ENCODE results near the gene PSMD7. TPM values are rescaled to one million over a fixed set of nuclear protein-coding genes. Genes with fewer than 3 reads are reported as not detected.

Gene PSMD7
- total and polyA plus RNA-seq, 2 of the 13 experiments (the other 11 are each of a cell fraction or from before 2014, with no cell fraction given), result 105 to 224 TPM

DNA sequence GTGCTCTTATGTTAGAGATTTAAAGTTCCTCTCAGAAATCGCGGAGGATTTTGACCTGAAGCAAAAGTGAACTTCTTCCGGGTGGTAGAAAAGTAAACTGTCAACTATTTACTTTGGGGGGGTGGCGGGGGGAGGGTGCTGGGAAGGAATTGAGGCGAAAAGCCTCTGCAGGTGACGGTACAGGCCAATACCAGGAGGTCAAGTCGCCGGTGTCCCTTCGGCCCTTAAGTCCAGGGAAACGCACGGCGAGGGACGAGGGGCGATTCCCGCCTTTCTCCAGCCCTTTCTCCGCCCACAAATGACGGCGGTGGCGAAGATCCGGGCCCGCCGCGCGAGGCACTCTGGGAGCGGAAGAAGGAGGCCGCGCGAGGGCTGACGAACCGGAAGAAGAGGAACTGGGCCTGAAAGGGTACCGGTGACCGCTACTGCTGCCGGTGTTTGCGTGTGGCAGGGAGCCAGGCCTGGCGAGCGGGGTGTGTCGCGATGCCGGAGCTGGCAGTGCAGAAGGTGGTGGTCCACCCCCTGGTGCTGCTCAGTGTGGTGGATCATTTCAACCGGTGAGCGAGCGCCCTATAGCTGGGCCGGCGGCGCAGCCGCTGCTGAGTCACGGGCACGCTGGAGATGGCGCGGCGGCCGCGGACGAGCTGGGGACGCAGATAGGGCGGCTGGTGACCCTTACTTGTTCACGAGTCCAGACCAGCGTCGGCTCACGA, at the start of gene PSMD7 (continued):
- TF ChIP-seq, protein P1, sequence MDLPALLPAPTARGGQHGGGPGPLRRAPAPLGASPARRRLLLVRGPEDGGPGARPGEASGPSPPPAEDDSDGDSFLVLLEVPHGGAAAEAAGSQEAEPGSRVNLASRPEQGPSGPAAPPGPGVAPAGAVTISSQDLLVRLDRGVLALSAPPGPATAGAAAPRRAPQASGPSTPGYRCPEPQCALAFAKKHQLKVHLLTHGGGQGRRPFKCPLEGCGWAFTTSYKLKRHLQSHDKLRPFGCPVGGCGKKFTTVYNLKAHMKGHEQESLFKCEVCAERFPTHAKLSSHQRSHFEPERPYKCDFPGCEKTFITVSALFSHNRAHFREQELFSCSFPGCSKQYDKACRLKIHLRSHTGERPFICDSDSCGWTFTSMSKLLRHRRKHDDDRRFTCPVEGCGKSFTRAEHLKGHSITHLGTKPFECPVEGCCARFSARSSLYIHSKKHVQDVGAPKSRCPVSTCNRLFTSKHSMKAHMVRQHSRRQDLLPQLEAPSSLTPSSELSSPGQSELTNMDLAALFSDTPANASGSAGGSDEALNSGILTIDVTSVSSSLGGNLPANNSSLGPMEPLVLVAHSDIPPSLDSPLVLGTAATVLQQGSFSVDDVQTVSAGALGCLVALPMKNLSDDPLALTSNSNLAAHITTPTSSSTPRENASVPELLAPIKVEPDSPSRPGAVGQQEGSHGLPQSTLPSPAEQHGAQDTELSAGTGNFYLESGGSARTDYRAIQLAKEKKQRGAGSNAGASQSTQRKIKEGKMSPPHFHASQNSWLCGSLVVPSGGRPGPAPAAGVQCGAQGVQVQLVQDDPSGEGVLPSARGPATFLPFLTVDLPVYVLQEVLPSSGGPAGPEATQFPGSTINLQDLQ (CRISPR knock-in tag; IDR thresholded peaks at IDR 0.05), result peak; percentile 96
- TF ChIP-seq ZNF362 (CRISPR knock-in tag; IDR thresholded peaks at IDR 0.05; ENCODE audit: borderline replicate concordance), result peak; percentile 28; the same call in 1 of the 2 replicates
- TF ChIP-seq ZNF180 (CRISPR knock-in tag; IDR thresholded peaks at IDR 0.05; ENCODE audit: borderline replicate concordance, low read depth), result no peak
- no peak for TF ChIP-seq TCF12 (IDR thresholded peaks at IDR 0.05)
- 0 out of 2 replicates have a peak, but pooled peaks have one; percentile 77 for TF ChIP-seq TCF12 (CRISPR knock-in tag; IDR thresholded peaks at IDR 0.05)
- 0 out of 2 replicates have a peak, but pooled peaks have one; percentile 42 for TF ChIP-seq AFF4 (CRISPR knock-in tag; IDR thresholded peaks at IDR 0.05)
- TF ChIP-seq BRD4 (CRISPR knock-in tag; IDR thresholded peaks at IDR 0.05), result peak; percentile 99
- TF ChIP-seq DNMT3B (CRISPR knock-in tag; conservative IDR thresholded peaks at IDR 0.05), result peak; percentile 89; the same call in 1 of the 2 replicates
- 0 out of 2 replicates have a peak, but pooled peaks have one; percentile 59 for TF ChIP-seq ZKSCAN5 (CRISPR knock-in tag; IDR thresholded peaks at IDR 0.05)
- TF ChIP-seq ZNF12 (CRISPR knock-in tag; IDR thresholded peaks at IDR 0.05), result peak; percentile 61
- peak; percentile 89; the same call in 1 of the 2 replicates for TF ChIP-seq ZHX2 (IDR thresholded peaks at IDR 0.05; ENCODE audit: low read depth)
- TF ChIP-seq ZHX2 (CRISPR knock-in tag; IDR thresholded peaks at IDR 0.05; ENCODE audit: borderline replicate concordance), result no peak
- no peak for TF ChIP-seq ZNF644 (CRISPR knock-in tag; IDR thresholded peaks at IDR 0.05; ENCODE audit: low read depth)
- TF ChIP-seq SPEN (CRISPR knock-in tag; IDR thresholded peaks at IDR 0.05; ENCODE audit: low read depth), result peak; percentile 100

Data from HepG2 (cell line).